Upper lobe of right lung (tissue), 1 donor: ENCODE results near the gene SLC7A1. TPM values are rescaled to one million over a fixed set of nuclear protein-coding genes. Genes with fewer than 3 reads are reported as not detected.

Experiments used
- ATAC-seq: fragments of 200-7000 bp; cut with Tn5 transposase; one replicate; pipeline ENCODE4 v1.9.1; 2020; ENCODE audit warnings: mild to moderate bottlenecking, moderate library complexity
- DNase-seq: peaks from one replicate; pipeline ENCODE4 v3.0.0-alpha.2; 2020
- H3K27ac ChIP-seq: fragments of 200-600 bp; one replicate; pipeline ENCODE4 v1.8.0; 2022
- H3K27me3 ChIP-seq: fragments of 200-600 bp; one replicate; pipeline ENCODE4 v1.8.0; 2022; ENCODE audit warnings: mild to moderate bottlenecking
- H3K36me3 ChIP-seq: fragments of 200-600 bp; one replicate; pipeline ENCODE4 v1.8.0; 2022
- H3K4me1 ChIP-seq: fragments of 200-600 bp; one replicate; pipeline ENCODE4 v1.8.0; 2022
- H3K4me3 ChIP-seq: fragments of 200-600 bp; one replicate; pipeline ENCODE4 v1.8.0; 2022; ENCODE audit warnings: mild to moderate bottlenecking
- H3K9me3 ChIP-seq: fragments of 200-600 bp; one replicate; pipeline ENCODE4 v1.8.0; 2022
- intact Hi-C: fragments of 100-400 bp; cut with DNase I; formaldehyde crosslinking; loops from one replicate; pipeline ENCODE4 v1.11.0; 2022
- total RNA-seq: library from RNA; stranded (reverse); fragmentation: NEBNext Ultra II Directional; extraction: Animal tissue kit (Norgen Biotek cat#: 25700); gene quantifications from one replicate; pipeline ENCODE4 v1.2.1, GENCODE V29; 2021
- TF ChIP-seq, protein P1 (sequence below): fragments of 200-600 bp; IDR thresholded peaks from one replicate; pipeline ENCODE4 v1.8.0; 2022; ENCODE audit warnings: antibody characterized with exemption
- donor health status: DM: no; HTN: yes; CAD: no; lungs with severe emphysema.

The SLC7A1 gene
- total RNA-seq, 1 donor from 2014 or later, result 30.2 TPM

DNA sequence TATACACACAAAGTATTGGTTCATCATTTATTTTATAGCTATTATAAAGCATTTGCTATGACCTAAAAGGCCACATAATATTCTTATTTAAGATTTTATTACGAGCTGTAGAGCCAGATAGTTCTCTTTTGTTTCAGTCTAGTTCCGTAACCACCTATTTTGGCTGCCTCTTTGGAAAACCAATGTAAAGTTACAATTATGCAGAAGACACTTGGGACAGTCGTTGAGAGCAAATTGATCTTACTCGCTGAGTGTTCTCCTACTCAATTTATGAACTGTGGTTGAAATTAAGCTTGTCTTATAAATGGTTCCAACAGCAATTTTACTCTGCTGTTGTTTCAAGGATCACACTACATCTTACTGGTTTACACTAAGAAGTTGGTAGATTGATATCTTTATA is 122.3 kb downstream of the SLC7A1 start:
- no peaks in the 10 kb centered on the region for H3K9me3 ChIP-seq
- TF ChIP-seq, protein P1, sequence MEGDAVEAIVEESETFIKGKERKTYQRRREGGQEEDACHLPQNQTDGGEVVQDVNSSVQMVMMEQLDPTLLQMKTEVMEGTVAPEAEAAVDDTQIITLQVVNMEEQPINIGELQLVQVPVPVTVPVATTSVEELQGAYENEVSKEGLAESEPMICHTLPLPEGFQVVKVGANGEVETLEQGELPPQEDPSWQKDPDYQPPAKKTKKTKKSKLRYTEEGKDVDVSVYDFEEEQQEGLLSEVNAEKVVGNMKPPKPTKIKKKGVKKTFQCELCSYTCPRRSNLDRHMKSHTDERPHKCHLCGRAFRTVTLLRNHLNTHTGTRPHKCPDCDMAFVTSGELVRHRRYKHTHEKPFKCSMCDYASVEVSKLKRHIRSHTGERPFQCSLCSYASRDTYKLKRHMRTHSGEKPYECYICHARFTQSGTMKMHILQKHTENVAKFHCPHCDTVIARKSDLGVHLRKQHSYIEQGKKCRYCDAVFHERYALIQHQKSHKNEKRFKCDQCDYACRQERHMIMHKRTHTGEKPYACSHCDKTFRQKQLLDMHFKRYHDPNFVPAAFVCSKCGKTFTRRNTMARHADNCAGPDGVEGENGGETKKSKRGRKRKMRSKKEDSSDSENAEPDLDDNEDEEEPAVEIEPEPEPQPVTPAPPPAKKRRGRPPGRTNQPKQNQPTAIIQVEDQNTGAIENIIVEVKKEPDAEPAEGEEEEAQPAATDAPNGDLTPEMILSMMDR, result no peak
- no peaks in the 10 kb centered on the region for H3K36me3 ChIP-seq
- H3K27me3 ChIP-seq, result peaks cover 6% of the 10 kb centered on the region
- H3K27ac ChIP-seq, result no peak overlapping the region
- DNase-seq, result no peak
- H3K4me1 ChIP-seq, result no peaks in the 10 kb centered on the region
- intact Hi-C loops, result no loop called here
- H3K4me3 ChIP-seq, result no peak overlapping the region
- no peak for ATAC-seq

DNA sequence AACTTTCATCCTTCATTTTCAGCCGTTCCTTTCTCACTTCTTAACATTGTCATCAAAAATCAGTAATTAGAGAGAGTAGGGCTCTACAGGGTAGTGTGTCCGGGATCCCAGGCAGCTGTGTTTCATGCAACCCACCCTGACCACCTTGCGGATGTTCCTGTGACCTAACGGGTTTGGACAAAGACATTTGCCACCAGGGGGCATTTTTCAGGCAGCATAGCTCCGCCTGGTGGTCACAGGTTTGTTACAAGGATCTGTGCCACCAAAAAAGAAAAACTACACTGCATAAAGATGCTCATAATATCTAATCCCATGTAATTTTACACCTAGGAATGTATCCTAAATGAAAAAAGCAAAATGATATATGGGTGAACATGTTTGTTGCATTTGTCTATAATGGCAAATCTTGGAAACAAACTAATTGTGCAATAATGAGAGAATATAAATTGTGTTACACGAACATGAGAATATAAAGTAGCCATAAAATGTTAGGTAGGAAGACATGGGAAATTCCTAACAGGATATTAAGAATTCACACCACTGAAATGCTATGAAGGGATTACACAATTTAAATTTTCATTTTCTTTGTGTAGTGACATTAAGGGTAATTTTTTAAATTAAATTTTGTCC is 123.0 kb downstream of the SLC7A1 start:
- ATAC-seq (peak; percentile 72), DNase-seq (no peak)
- Histone ChIP-seq H3K36me3 (no peaks in the 10 kb centered on the region), H3K27ac (no peak overlapping the region), H3K4me1 (no peaks in the 10 kb centered on the region), H3K27me3 (peaks cover 3% of the 10 kb centered on the region), H3K9me3 (no peaks in the 10 kb centered on the region), H3K4me3 (no peak overlapping the region)
- TF ChIP-seq, protein P1, result peak; percentile 73
- intact Hi-C loops, result no loop called here

DNA sequence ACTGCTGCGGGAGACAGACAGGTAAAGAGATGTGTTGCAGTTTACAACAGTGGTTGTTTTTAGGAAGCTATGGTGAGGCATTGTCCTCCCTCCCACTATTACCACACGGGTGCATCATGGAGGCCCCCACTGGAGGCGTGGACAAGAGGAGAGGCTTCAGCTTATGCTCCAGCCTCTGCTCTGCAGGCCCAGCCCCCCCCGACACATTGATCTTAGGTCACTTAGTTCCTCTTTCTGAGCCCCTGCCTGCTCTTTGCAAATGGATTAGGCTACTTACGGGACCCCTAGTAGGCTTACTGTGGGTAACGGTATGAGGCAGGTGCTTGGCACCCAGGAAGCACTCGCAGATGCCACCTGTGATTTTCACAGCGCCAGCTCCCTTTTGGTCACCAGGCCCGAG is 123.9 kb downstream of the SLC7A1 start:
- H3K27me3 ChIP-seq, result peaks cover 3% of the 10 kb centered on the region
- no peaks in the 10 kb centered on the region for H3K9me3 ChIP-seq
- H3K4me3 ChIP-seq, result no peak overlapping the region
- no peak for DNase-seq
- H3K36me3 ChIP-seq, result no peaks in the 10 kb centered on the region
- no peaks in the 10 kb centered on the region for H3K4me1 ChIP-seq
- intact Hi-C loops, result no loop called here
- ATAC-seq, result no peak
- H3K27ac ChIP-seq, result no peak overlapping the region
- TF ChIP-seq, protein P1, result no peak

DNA sequence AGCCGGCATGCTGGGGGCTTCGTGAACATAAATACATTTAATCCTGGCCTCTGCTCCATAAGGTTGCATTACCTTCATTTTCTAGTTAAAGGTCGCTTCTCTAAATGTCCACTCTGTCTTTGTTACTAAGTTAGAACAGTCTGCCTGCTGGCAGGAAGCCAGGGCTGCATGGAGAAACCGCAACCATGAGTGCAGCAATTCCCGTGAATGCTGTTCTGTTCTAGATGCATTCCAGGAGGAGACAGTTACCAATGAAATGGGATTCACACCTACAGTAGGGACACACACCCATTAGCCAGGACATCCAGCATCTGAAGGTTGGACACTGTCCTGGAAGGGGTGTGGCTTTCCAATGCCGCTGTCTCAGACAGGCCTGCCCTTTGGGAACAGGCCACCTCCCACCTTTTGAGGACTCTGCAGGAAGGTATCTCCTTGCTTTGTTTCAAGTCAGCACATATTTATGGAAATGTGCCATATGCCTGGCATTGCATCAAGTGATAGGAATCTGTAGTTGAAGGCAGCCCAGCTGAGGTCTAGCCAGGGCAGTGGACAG is 129.7 kb downstream of the SLC7A1 start:
- TF ChIP-seq, protein P1, result no peak
- Histone ChIP-seq H3K27ac (no peak overlapping the region), H3K9me3 (no peaks in the 10 kb centered on the region), H3K4me1 (no peaks in the 10 kb centered on the region), H3K27me3 (peaks cover 6% of the 10 kb centered on the region), H3K4me3 (no peak overlapping the region), H3K36me3 (no peaks in the 10 kb centered on the region)
- intact Hi-C loops, result no loop called here
- peak; percentile 39 for ATAC-seq
- DNase-seq, result no peak

DNA sequence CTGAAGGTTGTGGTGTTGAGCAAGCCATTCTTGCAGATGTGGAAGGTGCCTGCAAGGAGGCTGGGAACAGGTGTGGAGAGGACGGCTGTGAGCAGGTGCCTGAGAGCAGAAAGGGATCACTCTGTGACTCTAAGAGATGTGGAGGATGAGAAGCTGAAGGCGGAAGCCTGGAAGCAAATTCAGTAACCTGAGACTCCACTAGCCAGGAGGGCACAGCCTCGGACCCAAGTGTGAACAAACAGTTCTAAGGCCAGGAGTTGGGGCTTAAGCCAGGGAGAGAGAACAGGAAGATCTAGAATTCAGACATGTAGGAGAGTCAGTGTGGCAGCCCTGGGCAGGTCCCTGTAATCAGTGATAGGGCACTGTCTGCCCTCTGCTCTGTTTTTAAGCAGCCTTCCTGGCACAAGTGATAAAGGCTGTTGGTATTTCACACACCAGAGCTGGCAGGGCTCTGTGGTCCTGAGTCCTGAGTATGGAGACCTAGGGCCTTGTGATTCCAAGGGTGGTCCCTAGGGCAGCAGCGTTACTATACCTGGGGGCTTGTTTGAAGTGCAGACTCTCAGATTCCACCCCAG is 131.3 kb downstream of the SLC7A1 start:
- DNase-seq, result no peak
- Histone ChIP-seq H3K4me1 (no peaks in the 10 kb centered on the region), H3K27me3 (peaks cover 6% of the 10 kb centered on the region), H3K27ac (no peak overlapping the region), H3K9me3 (no peaks in the 10 kb centered on the region), H3K4me3 (no peak overlapping the region), H3K36me3 (no peaks in the 10 kb centered on the region)
- no peak for ATAC-seq
- intact Hi-C loops, result no loop called here
- TF ChIP-seq, protein P1, result no peak
